ENCODE measurements around the gene CCNY.

The CCNY gene

DNA sequence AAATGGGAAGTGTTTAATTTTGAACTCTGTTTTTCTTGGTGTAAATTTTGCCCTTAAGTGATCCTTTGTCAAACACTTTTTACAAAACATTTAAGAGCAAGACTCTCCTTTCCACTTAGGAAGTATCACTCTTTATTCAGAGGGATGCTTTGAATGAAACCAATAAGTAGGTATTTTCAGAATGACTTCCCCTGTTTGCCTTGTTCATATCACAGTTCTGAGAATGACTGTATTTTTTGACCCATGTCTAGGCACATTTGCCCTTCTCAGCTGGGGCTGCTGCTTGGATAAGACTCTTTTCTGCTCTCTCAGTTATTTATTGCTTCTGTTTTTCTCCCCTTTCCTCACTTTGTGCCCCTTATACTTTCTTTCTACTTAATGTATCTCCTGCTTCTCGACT lies 98.2 kb downstream of the CCNY start:
- no peak for FAIRE-seq

DNA sequence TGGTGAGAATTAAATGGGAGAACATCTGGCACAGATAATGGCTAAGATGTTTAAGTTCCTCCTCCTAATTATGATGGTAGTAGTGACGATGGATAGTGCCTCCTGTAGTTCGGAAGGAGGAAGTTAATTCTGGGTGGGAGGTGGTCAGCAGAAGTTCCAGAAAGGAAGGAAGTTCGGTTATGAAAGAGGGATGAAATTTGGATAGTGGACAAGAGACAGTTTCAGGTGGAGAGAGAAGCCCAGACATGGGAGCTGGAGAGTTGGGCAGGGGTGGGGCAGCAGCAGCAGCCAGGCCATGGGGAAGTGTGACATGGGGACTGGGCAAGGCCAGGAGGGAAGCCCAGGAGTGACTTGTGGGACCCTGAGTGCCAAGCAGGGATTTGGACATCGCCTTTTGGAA lies 99.5 kb downstream of the CCNY start:
- no peak for FAIRE-seq

DNA sequence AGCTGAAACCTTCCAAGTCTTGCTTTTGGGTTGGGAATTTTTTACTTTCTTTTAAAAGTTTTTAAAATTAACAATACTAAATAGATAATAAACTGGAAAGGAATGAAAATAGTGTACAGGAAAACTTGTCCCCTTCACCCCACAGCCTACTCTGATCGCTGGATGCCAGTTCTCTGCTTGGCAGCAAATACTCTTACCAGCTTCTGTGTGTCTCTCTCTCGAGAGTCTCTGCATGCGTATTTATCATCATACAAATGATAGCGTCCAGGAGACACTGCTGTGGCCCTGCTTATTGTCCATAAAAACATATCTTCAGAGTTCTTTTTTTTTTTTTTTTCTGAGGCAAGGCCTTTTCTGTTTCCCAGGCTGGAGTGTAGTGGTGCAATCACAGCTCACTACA lies 101.5 kb downstream of the CCNY start:
- FAIRE-seq: no peak

DNA sequence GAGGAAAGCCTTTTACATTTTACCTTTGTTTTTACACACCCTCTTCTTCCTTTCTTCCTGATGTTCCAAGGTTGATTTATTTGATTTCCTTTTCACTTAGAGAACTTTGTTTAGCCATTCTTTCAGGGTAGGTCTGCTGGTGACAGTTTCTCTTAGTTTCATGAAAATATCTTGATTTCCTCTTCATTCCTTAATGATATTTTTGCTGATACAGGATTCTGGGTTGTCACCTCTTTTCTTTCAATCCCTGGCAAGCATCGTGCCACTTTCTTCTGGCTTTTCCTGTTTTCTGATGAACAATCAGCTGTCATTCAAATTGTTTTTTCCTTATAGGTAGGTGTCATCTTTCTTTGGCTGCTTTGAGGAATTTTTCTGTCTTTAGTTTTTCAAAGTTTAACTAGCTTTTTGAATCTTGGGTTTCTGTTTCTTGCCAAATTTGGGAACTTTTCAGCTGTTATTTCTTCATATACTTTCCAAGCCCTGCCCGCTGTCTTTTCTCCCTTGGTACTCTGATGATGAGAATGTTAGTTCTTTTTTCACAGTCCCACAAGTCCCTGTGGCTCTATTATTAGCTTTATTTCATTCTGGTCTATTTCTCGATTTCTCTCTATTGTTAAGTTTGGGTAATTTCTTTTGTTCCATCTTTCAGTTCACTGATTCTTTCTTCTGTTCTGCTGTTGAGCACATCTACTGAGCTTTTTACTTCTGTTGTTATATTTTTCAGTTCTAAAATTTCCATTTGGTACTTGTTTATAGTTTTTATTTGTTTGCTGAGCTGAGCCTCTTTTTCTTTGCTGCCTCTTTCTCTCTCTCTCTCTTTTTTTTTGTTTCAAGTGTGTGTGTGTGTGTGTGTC lies 102.6 kb downstream of the CCNY start:
- FAIRE-seq: no peak

DNA sequence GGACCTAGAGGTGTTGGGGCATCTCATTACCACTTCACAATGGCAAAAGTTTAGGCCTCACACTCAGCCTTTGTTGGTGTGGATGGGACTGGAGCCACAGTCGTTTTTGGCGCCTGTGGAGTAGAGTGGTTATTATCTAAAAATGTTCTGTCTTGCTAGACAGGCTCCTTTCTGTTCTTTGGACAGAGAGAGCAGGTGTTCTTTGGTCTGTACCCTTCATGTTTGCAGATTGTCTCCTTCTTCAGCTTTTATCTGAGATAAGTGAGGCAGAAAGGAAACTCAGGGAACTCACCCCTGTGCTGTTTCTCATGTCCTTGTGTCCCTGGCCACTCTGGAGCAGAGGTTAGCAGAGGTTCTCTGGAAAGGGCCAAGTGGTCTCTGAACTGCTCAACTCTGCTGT lies 103.7 kb downstream of the CCNY start:
- FAIRE-seq: no peak

DNA sequence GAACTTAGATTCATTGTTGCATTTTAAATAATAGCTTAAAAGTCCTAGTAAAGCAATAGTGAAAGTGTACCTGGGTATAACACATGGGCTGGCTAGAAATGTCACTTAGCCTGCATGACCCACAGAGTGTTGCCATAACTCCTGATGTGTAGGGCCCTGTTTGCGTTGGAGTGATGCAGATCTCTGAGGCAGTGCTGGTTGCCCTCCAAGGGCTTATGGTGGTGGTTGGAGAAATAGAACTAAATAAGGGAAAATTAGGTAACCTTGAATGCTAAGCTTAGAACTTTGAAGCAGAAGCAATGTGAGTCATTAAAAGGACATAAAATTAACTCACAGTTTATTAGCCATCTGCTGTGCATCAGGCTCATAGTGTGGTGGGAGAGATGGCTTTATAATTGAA lies 105.7 kb downstream of the CCNY start:
- no peak for FAIRE-seq

DNA sequence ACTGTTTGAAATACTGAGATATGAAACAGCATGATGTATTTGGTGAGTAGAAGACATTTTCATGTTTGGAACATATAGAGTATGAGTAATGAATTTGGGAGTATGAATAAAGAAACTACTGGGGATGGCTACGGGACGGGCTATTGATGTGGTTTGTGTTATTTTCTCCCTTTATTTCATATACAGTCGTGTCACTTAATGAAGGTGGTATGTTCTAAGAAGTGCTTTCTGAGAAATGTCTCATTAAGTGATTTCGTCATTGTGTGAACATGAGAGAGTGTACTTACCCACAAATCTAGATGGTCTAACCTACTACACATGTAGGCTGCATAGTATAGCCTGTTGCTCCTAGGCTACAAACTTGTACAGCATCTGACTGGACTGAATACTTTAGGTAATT lies 106.3 kb downstream of the CCNY start:
- FAIRE-seq: no peak

DNA sequence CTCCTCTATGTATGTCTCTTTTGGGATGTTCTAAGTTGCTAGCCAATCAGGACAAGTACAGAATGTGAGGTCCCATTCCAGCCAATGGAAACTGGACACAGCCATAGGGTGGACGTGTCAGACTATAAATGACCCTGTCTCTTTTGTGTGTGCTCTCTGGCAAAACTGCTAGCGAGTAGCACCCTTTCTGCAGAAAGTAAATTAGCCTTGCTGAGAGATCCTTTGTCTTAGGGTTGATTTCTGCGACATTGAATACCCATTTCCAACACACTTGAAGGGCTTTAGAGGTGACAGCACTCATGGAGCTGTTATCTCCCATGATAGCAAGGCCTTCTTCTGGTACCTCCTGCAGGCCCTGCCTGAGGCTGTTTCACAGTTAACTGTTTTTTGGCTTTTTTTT lies 107.5 kb downstream of the CCNY start:
- no peak for FAIRE-seq

DNA sequence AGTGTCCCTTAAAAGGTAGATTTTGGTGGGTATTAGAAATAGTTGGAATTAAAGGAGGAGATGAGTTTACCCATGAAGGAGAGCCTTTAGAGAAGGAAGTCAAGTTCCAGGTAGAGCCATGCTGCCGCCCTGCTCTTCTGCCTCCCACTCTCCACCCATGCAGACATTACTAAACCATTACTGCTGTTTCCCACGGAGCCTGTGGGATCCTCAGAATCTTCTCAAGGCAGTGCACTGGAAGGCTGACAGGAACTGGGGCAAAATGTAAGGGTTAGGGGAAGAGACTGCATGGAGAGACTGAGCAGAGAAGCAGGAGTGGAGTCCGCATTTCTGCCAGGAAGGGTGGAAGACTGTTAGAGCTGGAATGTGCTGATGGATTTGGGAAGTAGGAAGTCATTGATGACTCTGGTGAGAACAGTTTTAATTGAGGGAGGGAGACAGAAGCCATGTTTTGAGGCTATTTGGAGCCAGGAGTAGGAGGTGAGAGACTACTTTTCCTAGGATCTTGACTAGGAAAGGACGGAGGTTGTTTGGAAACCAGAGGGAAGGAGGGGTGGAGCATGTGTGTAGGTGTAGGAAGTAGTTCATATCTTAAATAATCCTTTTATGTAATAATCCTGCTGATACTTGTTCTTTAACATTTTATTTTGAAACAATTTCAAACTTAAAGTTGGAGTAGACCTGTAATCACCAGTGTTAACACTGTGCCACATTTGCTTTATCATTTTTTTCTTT lies 109.0 kb downstream of the CCNY start:
- FAIRE-seq: no peak

DNA sequence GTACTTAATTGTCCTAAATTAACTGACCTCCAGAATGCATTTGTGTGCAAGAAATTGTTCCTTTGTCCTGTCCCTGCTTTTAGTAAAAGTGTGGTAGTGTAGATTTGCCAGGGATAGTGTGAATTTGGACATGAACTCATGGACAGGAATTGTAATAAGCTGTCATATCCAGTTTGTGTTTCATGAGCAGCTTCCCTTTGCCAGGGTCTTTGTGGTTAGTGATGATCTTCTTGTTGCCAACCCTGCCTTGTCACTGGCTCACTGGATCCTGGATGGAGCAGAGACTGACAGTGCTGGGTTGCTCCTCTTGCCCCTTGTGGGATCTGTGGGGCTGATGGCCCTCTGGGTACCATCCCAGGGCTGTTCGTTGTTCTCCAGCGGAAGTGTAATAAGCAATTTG lies 110.1 kb downstream of the CCNY start:
- no peak for FAIRE-seq

DNA sequence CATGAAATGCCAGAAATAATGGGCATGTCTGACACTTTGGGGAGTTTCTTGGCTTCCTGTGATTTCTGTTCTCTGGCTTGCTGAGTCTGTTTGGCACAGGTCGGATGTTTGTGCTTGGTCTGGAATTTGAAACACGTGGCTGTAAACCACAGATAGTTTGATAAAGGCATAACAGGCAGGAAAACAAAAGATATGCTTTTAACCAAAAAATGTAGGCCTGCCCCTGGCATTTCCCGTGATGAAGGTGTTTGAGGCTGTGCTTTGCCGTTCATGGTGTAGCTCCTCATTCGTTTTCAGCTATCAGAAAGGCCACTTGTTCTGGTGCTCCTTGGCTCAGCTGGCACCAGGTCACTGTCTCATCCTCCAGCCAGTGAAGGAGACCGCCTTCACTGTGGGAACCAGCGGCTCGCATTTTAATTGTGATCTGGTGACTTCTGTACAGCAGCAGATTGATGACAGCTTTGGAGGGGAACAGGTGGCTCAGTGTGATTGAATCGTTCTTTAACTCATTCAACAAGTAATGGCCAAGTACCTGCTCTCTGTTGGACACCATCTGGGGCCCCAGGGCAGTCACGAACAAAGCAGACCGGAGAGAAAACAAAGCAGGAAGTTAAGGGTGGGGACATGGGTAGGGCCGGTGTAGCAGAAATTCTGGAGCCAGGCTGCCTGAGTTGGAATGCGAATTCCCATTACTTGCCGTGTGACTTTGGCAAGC lies 111.5 kb downstream of the CCNY start:
- no peak for FAIRE-seq

DNA sequence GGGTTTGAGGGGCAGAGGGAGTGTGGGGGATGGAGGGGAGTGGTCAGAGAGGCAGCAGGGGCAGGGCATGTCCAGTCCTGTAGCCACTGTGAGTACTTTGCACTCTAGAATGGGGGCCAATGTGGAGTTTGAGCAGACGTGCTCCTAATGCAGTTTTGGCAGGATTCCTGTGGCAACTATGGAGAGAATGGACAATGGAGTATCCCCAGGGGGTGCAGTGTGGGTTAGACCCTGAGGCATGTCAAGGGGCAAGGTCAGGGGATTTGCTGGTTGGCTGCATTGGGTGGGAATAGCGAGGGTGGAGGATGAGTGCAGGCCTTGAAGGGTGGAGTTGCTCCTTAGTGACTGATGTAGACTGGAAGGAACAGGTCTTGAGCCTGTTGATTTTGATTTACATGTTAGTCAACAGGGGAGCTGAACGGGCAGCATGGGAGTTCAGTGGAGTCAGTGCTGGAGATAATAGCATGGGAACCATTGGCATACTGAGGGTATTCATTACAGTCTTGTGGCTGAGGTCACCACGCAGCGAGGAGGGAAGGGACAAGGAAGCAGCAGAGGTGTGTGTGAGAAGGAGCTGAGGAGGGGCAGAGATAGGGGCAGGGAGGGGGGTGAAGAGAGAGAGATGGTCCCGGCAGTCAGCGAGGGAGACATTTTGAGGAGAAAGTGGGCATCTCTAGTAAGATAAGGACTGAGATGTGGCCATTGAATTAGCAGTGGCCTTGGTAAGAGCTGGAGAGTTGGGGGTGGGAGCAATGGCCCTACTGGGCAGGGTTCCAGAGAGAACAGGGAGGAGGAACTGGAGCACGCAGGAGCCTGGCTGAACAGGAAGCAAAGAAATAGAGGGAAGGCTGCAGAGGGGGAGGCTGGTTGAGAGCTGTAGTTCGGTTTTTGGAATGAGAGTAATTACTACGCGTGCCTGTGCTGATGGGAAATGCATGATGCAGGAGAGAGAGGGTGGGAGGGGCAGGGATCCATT lies 112.7 kb downstream of the CCNY start:
- FAIRE-seq: no peak

DNA sequence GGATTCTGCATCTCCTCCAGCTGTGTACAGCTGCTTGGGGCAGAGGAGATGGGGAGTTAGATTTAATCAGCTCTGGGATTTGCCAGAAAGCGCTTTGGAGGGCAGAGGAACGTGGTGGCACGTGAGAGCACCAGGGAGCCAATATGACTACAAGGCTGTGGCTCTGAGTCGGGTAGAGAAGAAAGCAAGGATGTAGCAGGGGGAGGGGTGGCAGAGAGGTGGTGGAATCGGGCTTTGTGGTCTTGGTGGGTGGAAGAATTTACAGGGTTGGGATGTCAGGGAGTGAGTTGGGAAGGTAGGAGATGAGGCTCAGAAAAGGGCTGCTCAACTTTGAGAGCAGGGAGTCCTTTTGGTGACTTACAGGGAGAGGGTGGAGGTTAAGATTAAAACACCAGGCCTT lies 113.6 kb downstream of the CCNY start:
- FAIRE-seq: no peak

DNA sequence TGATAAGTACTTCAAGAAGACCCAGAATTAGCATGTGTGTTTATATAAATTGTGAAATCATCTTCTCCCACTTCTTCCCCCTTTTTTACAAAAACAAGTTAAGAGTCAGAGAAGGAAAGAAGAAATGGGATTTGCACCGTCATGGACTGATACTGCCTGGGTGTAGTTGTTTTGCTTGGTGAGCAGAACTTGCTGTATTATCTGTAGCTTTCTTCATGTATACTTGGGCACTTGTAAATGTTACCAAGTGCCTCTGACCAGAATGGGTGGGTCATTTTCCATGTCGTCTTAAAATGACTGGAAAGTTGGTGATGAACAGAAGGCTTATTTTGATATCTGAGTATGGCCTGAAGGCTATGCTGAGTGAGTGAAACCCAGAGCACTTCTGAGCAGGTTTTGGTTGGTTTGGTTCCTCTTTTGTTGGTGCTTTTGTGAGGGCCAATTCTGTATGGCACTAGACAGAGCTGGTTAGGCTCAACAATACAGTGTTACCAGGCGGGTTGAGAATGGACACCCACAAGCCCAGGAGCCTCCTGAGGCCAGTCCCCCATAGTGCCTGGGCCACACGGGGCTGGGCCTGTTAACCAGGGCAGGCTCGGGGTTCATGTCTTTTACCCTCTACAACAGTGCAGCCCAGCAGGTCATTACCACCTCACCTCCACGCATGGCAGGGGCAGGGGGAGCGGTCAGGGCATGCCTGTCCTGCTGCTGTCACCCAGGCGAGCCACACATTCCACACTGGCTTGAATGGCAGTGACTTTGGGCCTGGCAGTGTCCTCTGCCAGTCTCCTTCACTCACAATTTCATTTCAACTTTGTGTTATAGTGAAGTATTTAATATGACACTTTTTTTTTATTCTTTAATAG lies 115.1 kb downstream of the CCNY start:
- FAIRE-seq: no peak

DNA sequence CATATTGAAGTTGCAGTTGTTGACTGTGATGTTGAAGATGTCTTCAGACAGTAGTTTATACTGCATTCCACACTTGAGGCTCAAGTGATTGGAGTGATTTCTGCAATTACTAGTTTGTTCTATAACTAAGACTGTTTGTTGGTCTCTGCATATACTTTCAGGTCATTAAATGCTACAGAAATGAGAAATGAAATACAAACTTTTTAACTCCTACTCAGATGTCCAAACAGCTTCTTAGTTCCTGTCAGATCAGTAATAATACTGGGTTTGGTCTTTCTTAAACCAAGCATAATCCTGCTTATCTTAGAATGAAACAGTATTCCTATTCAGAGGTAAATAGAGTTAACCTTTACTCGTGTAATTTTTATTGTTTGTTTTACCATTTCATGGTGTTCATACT lies 115.9 kb downstream of the CCNY start:
- FAIRE-seq: no peak

DNA sequence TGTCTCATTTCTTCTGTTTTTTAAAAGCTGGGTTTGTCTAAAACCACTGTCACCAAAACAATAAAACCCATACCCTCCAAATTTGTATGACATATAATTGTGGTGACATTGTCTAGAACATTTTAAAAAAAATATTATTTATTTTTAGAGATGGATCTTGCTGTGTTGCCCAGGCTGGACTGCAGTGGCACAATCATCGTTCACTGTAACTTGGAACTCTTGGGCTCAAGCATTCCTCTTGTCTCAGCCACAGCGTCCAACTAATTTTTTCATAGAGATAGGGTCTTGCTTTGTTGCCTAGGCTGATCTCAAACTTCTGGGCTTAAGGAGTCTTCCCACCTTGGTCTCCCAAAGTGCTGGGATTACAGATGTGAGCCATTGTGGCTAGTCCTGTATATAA lies 116.5 kb downstream of the CCNY start:
- FAIRE-seq: no peak

DNA sequence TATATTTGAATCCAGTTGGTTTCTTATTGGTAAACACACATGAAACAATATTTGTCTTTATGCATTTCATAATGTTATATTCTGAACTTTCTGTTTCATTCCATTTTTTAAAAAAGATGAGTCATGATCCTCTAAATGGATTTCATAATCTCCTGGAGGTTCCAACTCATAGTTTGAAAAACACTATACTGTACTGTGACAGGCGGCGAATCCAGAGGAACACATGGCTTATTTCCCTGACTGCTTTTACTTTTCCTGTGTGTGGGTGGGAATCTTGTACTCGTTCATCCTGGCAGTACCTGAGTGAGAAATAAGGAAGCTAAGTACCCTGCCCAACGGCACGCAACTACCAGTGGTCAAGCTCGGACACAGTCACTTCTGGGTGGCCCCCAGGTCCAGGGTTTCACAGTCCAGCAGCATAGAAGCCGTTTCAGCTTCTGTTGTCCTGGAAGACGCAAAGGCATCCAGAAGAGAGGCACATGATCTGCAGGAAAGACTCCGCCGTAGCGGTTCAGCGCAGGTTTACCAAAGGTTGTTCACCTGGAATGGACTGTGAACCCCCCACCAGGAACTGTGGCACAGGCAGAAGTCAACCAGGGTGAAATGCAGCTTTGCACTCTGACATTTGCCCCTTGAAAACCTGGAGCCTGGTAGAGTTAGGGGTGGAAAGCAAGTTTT lies 117.7 kb downstream of the CCNY start:
- FAIRE-seq: no peak

DNA sequence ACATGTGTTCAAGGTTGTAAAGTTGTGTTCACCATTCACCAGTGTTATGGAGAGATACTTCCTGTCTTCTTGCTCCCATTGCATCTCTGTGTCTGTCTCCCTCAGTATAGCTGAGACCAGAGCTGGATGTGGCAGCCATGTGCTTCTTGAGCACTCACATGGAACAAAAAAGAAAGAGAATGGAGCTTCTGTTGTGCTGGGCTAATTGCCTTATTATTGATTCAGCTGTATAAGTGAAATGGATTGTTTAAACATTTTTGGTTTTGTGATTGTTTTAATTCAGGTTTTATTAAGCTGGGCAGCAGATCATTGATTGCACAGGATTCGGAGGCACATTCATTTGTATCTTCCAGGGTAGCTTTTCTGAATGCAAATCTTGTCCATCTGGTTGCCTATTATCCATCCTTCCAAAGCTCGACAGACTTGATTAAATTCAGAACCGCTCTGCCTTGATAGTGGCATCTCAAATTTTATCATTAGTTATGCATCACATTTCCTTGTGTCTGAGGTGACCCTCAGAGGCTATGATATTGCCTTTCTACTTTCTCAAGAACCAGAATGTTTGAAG lies 119.9 kb downstream of the CCNY start:
- FAIRE-seq: no peak

DNA sequence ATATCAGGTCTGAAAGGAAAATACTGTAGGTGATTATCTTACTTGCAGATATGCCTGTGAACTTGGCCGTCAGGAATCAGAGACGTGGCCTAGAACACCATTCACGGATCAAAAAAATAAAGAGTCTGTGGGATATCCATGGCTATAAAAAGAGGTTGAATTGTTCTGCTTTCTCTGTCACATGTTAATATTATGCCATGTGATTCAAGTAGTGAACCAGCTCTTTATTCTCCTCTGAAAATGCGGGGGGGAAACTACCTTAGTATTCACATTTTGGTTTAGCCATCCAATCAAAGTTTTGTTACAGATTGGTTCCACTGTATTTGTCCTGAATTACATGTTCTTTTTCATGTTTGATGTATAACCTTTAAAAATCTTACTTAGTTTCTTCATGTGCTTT lies 120.5 kb downstream of the CCNY start:
- no peak for FAIRE-seq

Measured in islet of Langerhans (tissue), 1 donor.